ENCODE results near the gene SMIM33. TPM values are rescaled to one million over a fixed set of nuclear protein-coding genes. Genes with fewer than 3 reads are reported as not detected.

The SMIM33 gene
- polyA plus RNA-seq, 1 donor from 2014 or later = not detected

DNA sequence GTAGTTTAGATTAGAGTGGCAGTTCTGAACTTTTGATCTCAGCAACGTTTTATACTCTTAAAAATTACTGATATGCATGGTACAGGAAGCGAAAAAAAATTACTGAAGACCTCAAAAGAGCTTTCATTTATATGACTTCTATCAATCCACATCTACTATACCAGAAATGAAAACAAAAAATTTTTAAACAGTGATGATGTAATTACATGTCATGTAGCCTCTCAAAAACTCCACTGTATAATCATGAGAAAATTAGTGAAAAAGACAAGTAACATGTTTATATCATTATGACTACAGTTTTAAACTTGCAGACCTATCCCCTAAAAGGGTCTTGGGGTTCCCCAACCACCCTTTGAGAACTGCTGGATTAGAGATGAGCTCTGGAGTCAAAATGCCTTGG is 40.8 kb upstream of the SMIM33 start:
- no peaks in the 10 kb centered on the region for H3K9me3 ChIP-seq (ENCODE audit: low read length)
- no peaks in the 10 kb centered on the region for H4K20me1 ChIP-seq (ENCODE audit: insufficient read depth)
- H3K9ac ChIP-seq (ENCODE audit: low read length) = no peak overlapping the region
- H3K4me3 ChIP-seq (ENCODE audit: low read length) = no peak overlapping the region
- TF ChIP-seq POLR2AphosphoS5 (IDR thresholded peaks at IDR 0.05) (no peak), SMC3 (conservative IDR thresholded peaks at IDR 0.05; ENCODE audit: poor library complexity) (no peak)
- TF ChIP-seq, protein P1, sequence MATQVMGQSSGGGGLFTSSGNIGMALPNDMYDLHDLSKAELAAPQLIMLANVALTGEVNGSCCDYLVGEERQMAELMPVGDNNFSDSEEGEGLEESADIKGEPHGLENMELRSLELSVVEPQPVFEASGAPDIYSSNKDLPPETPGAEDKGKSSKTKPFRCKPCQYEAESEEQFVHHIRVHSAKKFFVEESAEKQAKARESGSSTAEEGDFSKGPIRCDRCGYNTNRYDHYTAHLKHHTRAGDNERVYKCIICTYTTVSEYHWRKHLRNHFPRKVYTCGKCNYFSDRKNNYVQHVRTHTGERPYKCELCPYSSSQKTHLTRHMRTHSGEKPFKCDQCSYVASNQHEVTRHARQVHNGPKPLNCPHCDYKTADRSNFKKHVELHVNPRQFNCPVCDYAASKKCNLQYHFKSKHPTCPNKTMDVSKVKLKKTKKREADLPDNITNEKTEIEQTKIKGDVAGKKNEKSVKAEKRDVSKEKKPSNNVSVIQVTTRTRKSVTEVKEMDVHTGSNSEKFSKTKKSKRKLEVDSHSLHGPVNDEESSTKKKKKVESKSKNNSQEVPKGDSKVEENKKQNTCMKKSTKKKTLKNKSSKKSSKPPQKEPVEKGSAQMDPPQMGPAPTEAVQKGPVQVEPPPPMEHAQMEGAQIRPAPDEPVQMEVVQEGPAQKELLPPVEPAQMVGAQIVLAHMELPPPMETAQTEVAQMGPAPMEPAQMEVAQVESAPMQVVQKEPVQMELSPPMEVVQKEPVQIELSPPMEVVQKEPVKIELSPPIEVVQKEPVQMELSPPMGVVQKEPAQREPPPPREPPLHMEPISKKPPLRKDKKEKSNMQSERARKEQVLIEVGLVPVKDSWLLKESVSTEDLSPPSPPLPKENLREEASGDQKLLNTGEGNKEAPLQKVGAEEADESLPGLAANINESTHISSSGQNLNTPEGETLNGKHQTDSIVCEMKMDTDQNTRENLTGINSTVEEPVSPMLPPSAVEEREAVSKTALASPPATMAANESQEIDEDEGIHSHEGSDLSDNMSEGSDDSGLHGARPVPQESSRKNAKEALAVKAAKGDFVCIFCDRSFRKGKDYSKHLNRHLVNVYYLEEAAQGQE (IDR thresholded peaks at IDR 0.05; ENCODE audit: borderline replicate concordance) = no peak
- peaks cover 4% of the 10 kb centered on the region for H3K36me3 ChIP-seq (ENCODE audit: insufficient read depth, low read length)
- no peak overlapping the region for H3K27ac ChIP-seq (ENCODE audit: low read length)
- no peaks in the 10 kb centered on the region for H3K9me2 ChIP-seq (ENCODE audit: insufficient read depth, low read length)
- no peaks in the 10 kb centered on the region for H3K79me2 ChIP-seq (replicated peaks; ENCODE audit: insufficient read depth, low read length)
- no peak overlapping the region for H2AFZ ChIP-seq (ENCODE audit: low read depth, low read length)
- no peaks in the 10 kb centered on the region for H3K27me3 ChIP-seq (ENCODE audit: insufficient read depth, low read depth, low read length)
- H3K4me2 ChIP-seq (ENCODE audit: low read length) = no peak overlapping the region
- no peaks in the 10 kb centered on the region for H3F3A ChIP-seq (ENCODE audit: insufficient read depth, low read length, poor library complexity, severe bottlenecking)

DNA sequence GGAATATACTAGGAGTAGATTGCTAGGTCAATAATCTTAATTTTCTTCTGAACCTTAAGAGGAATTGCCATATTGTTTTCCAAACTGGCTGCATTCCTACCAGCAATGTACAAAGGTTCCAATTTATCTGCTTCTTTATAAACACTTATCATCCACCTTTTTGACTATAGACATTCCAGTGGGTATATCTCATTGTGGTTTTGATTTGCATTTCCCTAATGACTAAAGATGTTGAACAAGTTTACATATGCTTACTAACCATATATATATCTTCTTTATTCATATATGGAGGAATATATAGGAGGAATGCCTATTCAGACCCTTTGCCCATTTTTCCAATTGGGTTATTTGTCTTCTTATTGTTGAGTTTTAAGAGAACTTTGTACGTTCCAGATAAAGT is 39.1 kb upstream of the SMIM33 start:
- no peak overlapping the region for H3K4me2 ChIP-seq (ENCODE audit: low read length)
- H3F3A ChIP-seq (ENCODE audit: insufficient read depth, low read length, poor library complexity, severe bottlenecking) = no peaks in the 10 kb centered on the region
- no peak overlapping the region for H3K27ac ChIP-seq (ENCODE audit: low read length)
- TF ChIP-seq EZH2 (IDR thresholded peaks at IDR 0.05; ENCODE audit: borderline replicate concordance, insufficient read depth, low read length, poor library complexity, severe bottlenecking) (no peak), EP300 (conservative IDR thresholded peaks at IDR 0.05; ENCODE audit: poor library complexity, severe bottlenecking) (no peak)
- TF ChIP-seq, protein P1 (IDR thresholded peaks at IDR 0.05; ENCODE audit: borderline replicate concordance) = no peak
- no peak overlapping the region for H3K4me3 ChIP-seq (ENCODE audit: low read length)
- H3K9me3 ChIP-seq (ENCODE audit: low read length) = no peaks in the 10 kb centered on the region
- no peak overlapping the region for H3K9ac ChIP-seq (ENCODE audit: low read length)
- H3K9me2 ChIP-seq (ENCODE audit: insufficient read depth, low read length) = no peaks in the 10 kb centered on the region
- H4K20me1 ChIP-seq (ENCODE audit: insufficient read depth) = no peaks in the 10 kb centered on the region
- H3K27me3 ChIP-seq (ENCODE audit: insufficient read depth, low read depth, low read length) = no peaks in the 10 kb centered on the region
- H2AFZ ChIP-seq (ENCODE audit: low read depth, low read length) = no peak overlapping the region
- H3K79me2 ChIP-seq (replicated peaks; ENCODE audit: insufficient read depth, low read length) = no peaks in the 10 kb centered on the region
- H3K36me3 ChIP-seq (ENCODE audit: insufficient read depth, low read length) = peaks cover 4% of the 10 kb centered on the region

DNA sequence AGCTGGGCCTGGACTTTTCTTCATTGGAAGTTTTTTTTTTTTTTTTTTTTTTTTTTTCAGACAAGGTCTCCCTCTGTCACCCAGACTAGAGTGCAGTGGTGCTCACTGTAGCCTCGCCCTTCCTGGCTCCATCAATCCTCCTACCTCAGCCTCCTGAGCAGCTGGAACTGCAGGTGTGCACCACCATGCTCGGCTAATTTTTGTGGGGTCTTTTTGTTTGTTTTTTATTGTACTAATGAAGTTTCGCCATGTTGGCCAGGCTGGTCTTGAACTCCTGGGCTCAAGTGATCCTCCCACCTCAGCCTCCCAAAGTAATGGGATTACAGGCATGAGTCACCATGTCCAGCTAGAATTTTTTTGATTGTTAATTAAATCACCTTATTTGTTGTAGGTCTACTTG is 35.1 kb upstream of the SMIM33 start:
- TF ChIP-seq RAD21 (conservative IDR thresholded peaks at IDR 0.05) (no peak), SMC3 (conservative IDR thresholded peaks at IDR 0.05; ENCODE audit: poor library complexity) (no peak), EZH2 (IDR thresholded peaks at IDR 0.05; ENCODE audit: borderline replicate concordance, insufficient read depth, low read length, poor library complexity, severe bottlenecking) (no peak), POLR2AphosphoS5 (IDR thresholded peaks at IDR 0.05) (no peak), MXI1 (conservative IDR thresholded peaks at IDR 0.05; ENCODE audit: poor library complexity, severe bottlenecking) (no peak), TAF1 (IDR thresholded peaks at IDR 0.05; ENCODE audit: low read depth) (no peak), EP300 (conservative IDR thresholded peaks at IDR 0.05; ENCODE audit: poor library complexity, severe bottlenecking) (no peak)
- TF ChIP-seq, protein P2, sequence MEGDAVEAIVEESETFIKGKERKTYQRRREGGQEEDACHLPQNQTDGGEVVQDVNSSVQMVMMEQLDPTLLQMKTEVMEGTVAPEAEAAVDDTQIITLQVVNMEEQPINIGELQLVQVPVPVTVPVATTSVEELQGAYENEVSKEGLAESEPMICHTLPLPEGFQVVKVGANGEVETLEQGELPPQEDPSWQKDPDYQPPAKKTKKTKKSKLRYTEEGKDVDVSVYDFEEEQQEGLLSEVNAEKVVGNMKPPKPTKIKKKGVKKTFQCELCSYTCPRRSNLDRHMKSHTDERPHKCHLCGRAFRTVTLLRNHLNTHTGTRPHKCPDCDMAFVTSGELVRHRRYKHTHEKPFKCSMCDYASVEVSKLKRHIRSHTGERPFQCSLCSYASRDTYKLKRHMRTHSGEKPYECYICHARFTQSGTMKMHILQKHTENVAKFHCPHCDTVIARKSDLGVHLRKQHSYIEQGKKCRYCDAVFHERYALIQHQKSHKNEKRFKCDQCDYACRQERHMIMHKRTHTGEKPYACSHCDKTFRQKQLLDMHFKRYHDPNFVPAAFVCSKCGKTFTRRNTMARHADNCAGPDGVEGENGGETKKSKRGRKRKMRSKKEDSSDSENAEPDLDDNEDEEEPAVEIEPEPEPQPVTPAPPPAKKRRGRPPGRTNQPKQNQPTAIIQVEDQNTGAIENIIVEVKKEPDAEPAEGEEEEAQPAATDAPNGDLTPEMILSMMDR (IDR thresholded peaks at IDR 0.05; ENCODE audit: poor library complexity, severe bottlenecking) = no peak
- TF ChIP-seq, protein P1 (IDR thresholded peaks at IDR 0.05; ENCODE audit: borderline replicate concordance) = no peak

More for the DNA sequence above, 35.1 kb upstream of the SMIM33 start:
- Histone ChIP-seq H3K9me2 (ENCODE audit: insufficient read depth, low read length) (no peaks in the 10 kb centered on the region), H3K79me2 (replicated peaks; ENCODE audit: insufficient read depth, low read length) (peaks cover 3% of the 10 kb centered on the region), H2AFZ (ENCODE audit: low read depth, low read length) (no peak overlapping the region), H3F3A (ENCODE audit: insufficient read depth, low read length, poor library complexity, severe bottlenecking) (no peaks in the 10 kb centered on the region), H3K4me2 (ENCODE audit: low read length) (no peak overlapping the region), H3K9ac (ENCODE audit: low read length) (no peak overlapping the region), H3K4me3 (ENCODE audit: low read length) (no peak overlapping the region), H3K36me3 (ENCODE audit: insufficient read depth, low read length) (peaks cover 4% of the 10 kb centered on the region), H4K20me1 (ENCODE audit: insufficient read depth) (no peaks in the 10 kb centered on the region), H3K27ac (ENCODE audit: low read length) (no peak overlapping the region), H3K9me3 (ENCODE audit: low read length) (no peaks in the 10 kb centered on the region), H3K27me3 (ENCODE audit: insufficient read depth, low read depth, low read length) (no peaks in the 10 kb centered on the region)
